GM12878 (cell line): ENCODE data around the gene SERHL2. TPM values are rescaled to one million over a fixed set of nuclear protein-coding genes. Genes with fewer than 3 reads are reported as not detected.
"Not testable (repeated sequence)": the region's sequence is repeated elsewhere in the genome, so short reads cannot be mapped to it uniquely, and the experiment has no call there.

ENCODE experiments used
- ATAC-seq: fragments of 200-7000 bp; cut with Tn5 transposase; 3 replicates; pipeline ENCODE4 v1.9.1; 2020; ENCODE audit warnings: mild to moderate bottlenecking, moderate library complexity
- BruUV-seq: library from RNA; stranded (reverse); fragments of 400-500 nt; replicated peaks from 2 replicates; lab custom pipeline; 2021; lab: Mats Ljungman, UMichigan
- CTCF ChIA-PET: fragments of 300-600 bp; sonication (Branson Sonifier 250); formaldehyde crosslinking; extraction: SDS; loops from one replicate; lab custom pipeline; 2021; ENCODE audit warnings: inconsistent platforms; lab: Yijun Ruan, JAX
- POLR2A ChIA-PET: fragments of 350-600 bp; formaldehyde crosslinking; extraction: SDS; loops from one replicate; lab custom pipeline; 2021; ENCODE audit warnings: inconsistent platforms; lab: Charles Lee
- RAD21 ChIA-PET: fragments of 300-600 bp; sonication (Branson Sonifier 250); formaldehyde crosslinking; loops from one replicate; lab custom pipeline; 2023; ENCODE audit warnings: antibody characterized with exemption; ENCODE audit not compliant: unreplicated experiment; lab: Charles Lee
- SMC1A ChIA-PET: fragments of 300-600 bp; sonication (Branson Sonifier 250); formaldehyde crosslinking; loops from one replicate; lab custom pipeline; 2023; ENCODE audit not compliant: unreplicated experiment, uncharacterized antibody; lab: Charles Lee
- DNase-seq: peaks from one replicate; pipeline ENCODE4 v3.0.0-alpha.2; 2011; ENCODE audit warnings: low read depth, low spot score
- FAIRE-seq: peaks from 3 replicates; lab custom pipeline; 2011; peaks lifted over from hg19 to GRCh38; lab: Jason Lieb, UNC
- H2AFZ ChIP-seq: 2 replicates; pipeline ENCODE4 v1.6.0; 2011; ENCODE audit warnings: low read depth, low read length, control low read depth; ENCODE audit not compliant: control insufficient read depth
- H3K27ac ChIP-seq: 2 replicates; pipeline ENCODE4 v1.5.1; 2011; ENCODE audit warnings: control low read depth; ENCODE audit not compliant: control insufficient read depth, insufficient read depth
- H3K27me3 ChIP-seq, 2 experiments: replicated peaks in 1 of 2; 2 replicates each; pipeline versions ENCODE4 v1.6.0 to v1.6.1; 2011; ENCODE audit warnings: low read length in 1 of 2; ENCODE audit not compliant: control insufficient read depth in 2 of 2, insufficient read depth in 2 of 2
- H3K36me3 ChIP-seq, 2 experiments: 2 replicates each; pipeline ENCODE4 v1.5.1; 2011; ENCODE audit warnings: low read length in 1 of 2; ENCODE audit not compliant: control insufficient read depth in 2 of 2, insufficient read depth in 2 of 2
- H3K4me1 ChIP-seq: 2 replicates; pipeline ENCODE4 v1.6.1; 2011; ENCODE audit warnings: mild to moderate bottlenecking, low read length, moderate library complexity, mixed read lengths; ENCODE audit not compliant: control insufficient read depth, insufficient read depth
- H3K4me2 ChIP-seq: 2 replicates; pipeline ENCODE4 v1.6.0; 2011; ENCODE audit warnings: control low read depth; ENCODE audit not compliant: control insufficient read depth, insufficient read depth
- H3K4me3 ChIP-seq: fragments of 200-600 bp; sonication (generic); 2 replicates; pipeline ENCODE4 v1.5.1; 2016
- H3K79me2 ChIP-seq: 2 replicates; pipeline ENCODE4 v1.6.0; 2011; ENCODE audit warnings: low read length; ENCODE audit not compliant: control insufficient read depth, insufficient read depth
- H3K9ac ChIP-seq: 2 replicates; pipeline ENCODE4 v1.8.0; 2011; ENCODE audit warnings: low read length, control low read depth, mixed read lengths; ENCODE audit not compliant: control insufficient read depth, insufficient read depth
- H3K9me3 ChIP-seq: replicated peaks from 3 replicates; pipeline ENCODE4 v1.5.1; 2011; ENCODE audit warnings: mild to moderate bottlenecking, low read length; ENCODE audit not compliant: control insufficient read depth, insufficient read depth
- H4K20me1 ChIP-seq: 2 replicates; pipeline ENCODE4 v1.6.0; 2011; ENCODE audit not compliant: control insufficient read depth, insufficient read depth
- RELA ChIP-seq: fragments of 450-650 bp; IDR thresholded peaks from 2 replicates; pipeline ENCODE4 v1.8.0; 2014; ENCODE audit warnings: borderline replicate concordance; ENCODE audit not compliant: partially characterized antibody
- SUZ12 ChIP-seq: fragments of 200-600 bp; sonication (generic); IDR thresholded peaks from one replicate; pipeline ENCODE4 v1.6.1; 2018; ENCODE audit warnings: antibody characterized with exemption, mild to moderate bottlenecking; ENCODE audit not compliant: unreplicated experiment
- WGBS: methylation state at CpG from one replicate; pipeline ENCODE4 v1.1.6; 2016; ENCODE audit warnings: low lambda C conversion rate; ENCODE audit not compliant: insufficient replicate concordance, insufficient coverage; ENCODE audit errors: missing lambda C conversion rate; 5-methylcytosine and 5-hydroxymethylcytosine counted together
- in situ Hi-C: fragments of 300-500 bp; cut with MboI; formaldehyde crosslinking; loops from 9 replicates; pipeline ENCODE4 v1.14.3; 2018; ENCODE audit warnings: mixed read lengths
- intact Hi-C: fragments of 100-400 bp; cut with micrococcal nuclease; formaldehyde crosslinking; loops from one replicate; pipeline ENCODE4 v1.14.2; 2022; ENCODE audit not compliant: unreplicated experiment
- polyA plus RNA-seq, 11 experiments: library from polyadenylated mRNA; depleted of rRNA in 4 of 11; unstranded in 6 of 11; stranded (reverse) in 5 of 11; fragments of >200 nt; fragmentation: Nextera tagmentation in 4 of 11; fragmentation: Illumina TruSeq in 1 of 11; extraction: Ambion mirVana in 4 of 11; extraction: Trizol in 1 of 11; gene quantifications; 1 replicate in 1 of 11; 2 replicates in 10 of 11; pipeline versions ENCODE4 v1.2.1 to v1.2.3, GENCODE V29; 2011 to 2016; ENCODE audit warnings: inconsistent platforms in 2 of 11, missing spikeins in 2 of 11, low read depth in 1 of 11
- total RNA-seq, 4 experiments: library from RNA; depleted of rRNA in 3 of 4; stranded (reverse); fragments of >200 nt in 3 of 4; fragmentation: Illumina TruSeq in 1 of 4; extraction: Trizol in 1 of 4; gene quantifications; 2 replicates each; pipeline versions ENCODE4 v1.2.1 to v1.2.3, GENCODE V29; 2013 to 2021
- TF ChIP-seq, protein P1 (sequence below): fragments of 450-650 bp; formaldehyde crosslinking; IDR thresholded peaks from 2 replicates; pipeline ENCODE4 v1.5.0; 2022; ENCODE audit warnings: mild to moderate bottlenecking, missing genetic modification characterization
- TF ChIP-seq, protein P2 (sequence below): IDR thresholded peaks from 2 replicates; pipeline ENCODE4 v1.6.1; 2012; ENCODE audit warnings: improper control_type of control experiment, low read depth, low read length; ENCODE audit not compliant: insufficient replicate concordance
- TF ChIP-seq, protein P3 (sequence below): IDR thresholded peaks from 2 replicates; pipeline ENCODE4 v1.6.1; 2011; ENCODE audit warnings: low read depth, mild to moderate bottlenecking, low read length, moderate library complexity, borderline replicate concordance; ENCODE audit errors: extremely low read depth

SERHL2 gene
- total and polyA plus RNA-seq, 10 of the 15 experiments (the other 5 are each of a cell fraction or from before 2014, with no cell fraction given) = 0.63 to 2.0 (median 1.2) TPM

DNA sequence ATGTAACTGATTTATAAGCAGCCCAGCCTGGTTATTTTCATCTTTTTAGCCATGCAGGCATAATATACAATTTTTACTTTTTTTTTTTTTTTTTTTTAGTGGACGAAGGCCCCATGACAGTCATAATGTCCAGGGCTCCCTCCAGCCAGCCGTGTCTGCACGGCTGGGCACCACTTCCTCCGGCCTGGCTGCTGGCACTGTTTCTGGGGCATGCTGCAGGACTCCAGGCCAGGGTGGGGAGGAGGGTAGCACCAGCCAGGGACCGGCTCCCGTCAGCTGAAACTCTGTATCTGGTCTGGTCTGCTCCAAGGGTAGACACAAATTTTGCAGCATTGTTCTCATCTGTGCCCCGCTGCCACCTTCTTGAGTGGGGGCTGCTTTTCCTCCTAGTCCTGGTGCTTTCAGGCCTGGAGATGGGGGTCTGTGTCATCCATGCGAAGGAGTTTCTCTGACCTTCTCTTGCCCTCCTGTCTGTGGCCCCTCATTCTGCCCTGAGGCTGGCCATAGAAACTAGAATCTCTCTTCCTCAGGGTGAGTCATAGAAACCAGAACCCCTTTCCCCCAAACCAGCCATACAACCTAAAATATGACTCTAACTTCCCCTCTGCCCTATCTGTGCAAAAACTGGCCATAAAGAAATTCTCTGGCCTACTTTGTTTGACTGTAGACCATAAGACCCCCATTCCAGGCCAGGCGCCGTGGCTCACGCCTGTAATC lies 25.0 kb upstream of the SERHL2 start (continued):
- TF ChIP-seq SUZ12 = no peak
- TF ChIP-seq, protein P1, sequence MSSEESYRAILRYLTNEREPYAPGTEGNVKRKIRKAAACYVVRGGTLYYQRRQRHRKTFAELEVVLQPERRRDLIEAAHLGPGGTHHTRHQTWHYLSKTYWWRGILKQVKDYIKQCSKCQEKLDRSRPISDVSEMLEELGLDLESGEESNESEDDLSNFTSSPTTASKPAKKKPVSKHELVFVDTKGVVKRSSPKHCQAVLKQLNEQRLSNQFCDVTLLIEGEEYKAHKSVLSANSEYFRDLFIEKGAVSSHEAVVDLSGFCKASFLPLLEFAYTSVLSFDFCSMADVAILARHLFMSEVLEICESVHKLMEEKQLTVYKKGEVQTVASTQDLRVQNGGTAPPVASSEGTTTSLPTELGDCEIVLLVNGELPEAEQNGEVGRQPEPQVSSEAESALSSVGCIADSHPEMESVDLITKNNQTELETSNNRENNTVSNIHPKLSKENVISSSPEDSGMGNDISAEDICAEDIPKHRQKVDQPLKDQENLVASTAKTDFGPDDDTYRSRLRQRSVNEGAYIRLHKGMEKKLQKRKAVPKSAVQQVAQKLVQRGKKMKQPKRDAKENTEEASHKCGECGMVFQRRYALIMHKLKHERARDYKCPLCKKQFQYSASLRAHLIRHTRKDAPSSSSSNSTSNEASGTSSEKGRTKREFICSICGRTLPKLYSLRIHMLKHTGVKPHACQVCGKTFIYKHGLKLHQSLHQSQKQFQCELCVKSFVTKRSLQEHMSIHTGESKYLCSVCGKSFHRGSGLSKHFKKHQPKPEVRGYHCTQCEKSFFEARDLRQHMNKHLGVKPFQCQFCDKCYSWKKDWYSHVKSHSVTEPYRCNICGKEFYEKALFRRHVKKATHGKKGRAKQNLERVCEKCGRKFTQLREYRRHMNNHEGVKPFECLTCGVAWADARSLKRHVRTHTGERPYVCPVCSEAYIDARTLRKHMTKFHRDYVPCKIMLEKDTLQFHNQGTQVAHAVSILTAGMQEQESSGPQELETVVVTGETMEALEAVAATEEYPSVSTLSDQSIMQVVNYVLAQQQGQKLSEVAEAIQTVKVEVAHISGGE (CRISPR knock-in tag) = no peak
- TF ChIP-seq RELA = no peak
- TF ChIP-seq, protein P2, sequence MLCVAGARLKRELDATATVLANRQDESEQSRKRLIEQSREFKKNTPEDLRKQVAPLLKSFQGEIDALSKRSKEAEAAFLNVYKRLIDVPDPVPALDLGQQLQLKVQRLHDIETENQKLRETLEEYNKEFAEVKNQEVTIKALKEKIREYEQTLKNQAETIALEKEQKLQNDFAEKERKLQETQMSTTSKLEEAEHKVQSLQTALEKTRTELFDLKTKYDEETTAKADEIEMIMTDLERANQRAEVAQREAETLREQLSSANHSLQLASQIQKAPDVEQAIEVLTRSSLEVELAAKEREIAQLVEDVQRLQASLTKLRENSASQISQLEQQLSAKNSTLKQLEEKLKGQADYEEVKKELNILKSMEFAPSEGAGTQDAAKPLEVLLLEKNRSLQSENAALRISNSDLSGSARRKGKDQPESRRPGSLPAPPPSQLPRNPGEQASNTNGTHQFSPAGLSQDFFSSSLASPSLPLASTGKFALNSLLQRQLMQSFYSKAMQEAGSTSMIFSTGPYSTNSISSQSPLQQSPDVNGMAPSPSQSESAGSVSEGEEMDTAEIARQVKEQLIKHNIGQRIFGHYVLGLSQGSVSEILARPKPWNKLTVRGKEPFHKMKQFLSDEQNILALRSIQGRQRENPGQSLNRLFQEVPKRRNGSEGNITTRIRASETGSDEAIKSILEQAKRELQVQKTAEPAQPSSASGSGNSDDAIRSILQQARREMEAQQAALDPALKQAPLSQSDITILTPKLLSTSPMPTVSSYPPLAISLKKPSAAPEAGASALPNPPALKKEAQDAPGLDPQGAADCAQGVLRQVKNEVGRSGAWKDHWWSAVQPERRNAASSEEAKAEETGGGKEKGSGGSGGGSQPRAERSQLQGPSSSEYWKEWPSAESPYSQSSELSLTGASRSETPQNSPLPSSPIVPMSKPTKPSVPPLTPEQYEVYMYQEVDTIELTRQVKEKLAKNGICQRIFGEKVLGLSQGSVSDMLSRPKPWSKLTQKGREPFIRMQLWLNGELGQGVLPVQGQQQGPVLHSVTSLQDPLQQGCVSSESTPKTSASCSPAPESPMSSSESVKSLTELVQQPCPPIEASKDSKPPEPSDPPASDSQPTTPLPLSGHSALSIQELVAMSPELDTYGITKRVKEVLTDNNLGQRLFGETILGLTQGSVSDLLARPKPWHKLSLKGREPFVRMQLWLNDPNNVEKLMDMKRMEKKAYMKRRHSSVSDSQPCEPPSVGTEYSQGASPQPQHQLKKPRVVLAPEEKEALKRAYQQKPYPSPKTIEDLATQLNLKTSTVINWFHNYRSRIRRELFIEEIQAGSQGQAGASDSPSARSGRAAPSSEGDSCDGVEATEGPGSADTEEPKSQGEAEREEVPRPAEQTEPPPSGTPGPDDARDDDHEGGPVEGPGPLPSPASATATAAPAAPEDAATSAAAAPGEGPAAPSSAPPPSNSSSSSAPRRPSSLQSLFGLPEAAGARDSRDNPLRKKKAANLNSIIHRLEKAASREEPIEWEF = no peak
- TF ChIP-seq, protein P3, sequence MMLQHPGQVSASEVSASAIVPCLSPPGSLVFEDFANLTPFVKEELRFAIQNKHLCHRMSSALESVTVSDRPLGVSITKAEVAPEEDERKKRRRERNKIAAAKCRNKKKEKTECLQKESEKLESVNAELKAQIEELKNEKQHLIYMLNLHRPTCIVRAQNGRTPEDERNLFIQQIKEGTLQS = no peak

DNA sequence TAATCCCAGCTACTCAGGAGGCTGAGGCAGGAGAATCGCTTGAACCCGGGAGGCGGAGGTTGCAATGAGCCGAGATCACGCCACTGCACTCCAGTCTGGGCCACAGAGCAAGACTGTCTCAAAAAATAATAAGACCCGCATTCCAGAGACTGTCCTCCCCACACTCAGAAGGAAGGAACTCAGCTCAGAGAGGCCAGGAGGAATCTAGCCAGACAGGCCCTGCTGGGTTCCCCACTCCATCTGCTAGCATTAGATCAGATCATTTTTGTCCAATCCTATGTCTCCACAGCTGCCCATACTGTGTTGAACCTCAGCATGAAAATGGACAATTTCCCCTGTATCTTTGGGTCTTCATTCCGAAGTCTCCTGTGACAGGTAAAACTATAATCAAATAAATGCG lies 24.3 kb upstream of the SERHL2 start:
- H4K20me1 ChIP-seq, H3K9me3 ChIP-seq, ATAC-seq, POLR2A ChIA-PET, H3K4me3 ChIP-seq, SMC1A ChIA-PET, CTCF ChIA-PET, H3K27me3 ChIP-seq, H2AFZ ChIP-seq, H3K79me2 ChIP-seq, RAD21 ChIA-PET, H3K9ac ChIP-seq, FAIRE-seq, H3K4me2 ChIP-seq, H3K36me3 ChIP-seq, DNase-seq, H3K27ac ChIP-seq, BruUV-seq, in situ Hi-C loops: not testable (repeated sequence)
- intact Hi-C loops = loop anchor here (5.0 kb wide), 1 partner anchor 83 kb away; the partner anchor contains the start of gene POLDIP3
- 89% methylated on average over 8 of the region's 8 CpGs for WGBS
- H3K4me1 ChIP-seq = peaks cover 22% of the 10 kb centered on the region
